CD4-positive, alpha-beta T cell treated with Interleukin-1 beta for 1 hour (primary cell): Measurements from ENCODE around the gene PTPRE.

Experiments used
- DNase-seq, 2 donors: peaks; one replicate each; pipeline ENCODE4 v3.0.0-alpha.2; 2020 to 2022

Gene PTPRE

GRCh38 chr10:128064108-128064969, 157.4 kb downstream of the PTPRE start:
- DNase-seq = peak; percentile 69 to 84

- DNase-seq = no peak
Measured at GRCh38 chr10:128064970-128065580, 158.2 kb downstream of the PTPRE start.

GRCh38 chr10:128065881-128066534, 159.1 kb downstream of the PTPRE start:
- no peak for DNase-seq

GRCh38 chr10:128066870-128067382, 160.0 kb downstream of the PTPRE start:
- DNase-seq = no peak

- no peak for DNase-seq
Measured at GRCh38 chr10:128067691-128068397, 160.9 kb downstream of the PTPRE start.

GRCh38 chr10:128068398-128069285, 161.7 kb downstream of the PTPRE start:
- no peak for DNase-seq

GRCh38 chr10:128069351-128070051, 162.6 kb downstream of the PTPRE start:
- peak; percentile 79 to 83 for DNase-seq

- no peak for DNase-seq
Measured at GRCh38 chr10:128070161-128070560, 163.3 kb downstream of the PTPRE start.

- no peak for DNase-seq
Measured at GRCh38 chr10:128070721-128071416, 164.0 kb downstream of the PTPRE start.

GRCh38 chr10:128071417-128071782, 164.5 kb downstream of the PTPRE start:
- DNase-seq = no peak

GRCh38 chr10:128072046-128072445, 165.1 kb downstream of the PTPRE start:
- no peak for DNase-seq

- no peak for DNase-seq
Measured at GRCh38 chr10:128072941-128073645, 166.2 kb downstream of the PTPRE start.

- no peak for DNase-seq
Measured at GRCh38 chr10:128073890-128074289, 167.0 kb downstream of the PTPRE start.

GRCh38 chr10:128074589-128074988, 167.7 kb downstream of the PTPRE start:
- no peak for DNase-seq

- DNase-seq = no peak
Measured at GRCh38 chr10:128077155-128077875, 170.4 kb downstream of the PTPRE start.

GRCh38 chr10:128078136-128078969, 171.4 kb downstream of the PTPRE start:
- DNase-seq = peak; percentile 35 to 51

GRCh38 chr10:128080231-128080630, 173.3 kb downstream of the PTPRE start:
- no peak for DNase-seq

GRCh38 chr10:128080641-128081040, 173.7 kb downstream of the PTPRE start:
- DNase-seq = no peak
